Activated naive CD4-positive, alpha-beta T cell treated with anti-CD3 and anti-CD28 coated beads for 36 hours (primary cell): ENCODE data around the gene TENM4. TPM values are rescaled to one million over a fixed set of nuclear protein-coding genes. Genes with fewer than 3 reads are reported as not detected.
"Not testable (repeated sequence)": the region's sequence is repeated elsewhere in the genome, so short reads cannot be mapped to it uniquely, and the experiment has no call there.

ENCODE experiments used
- CTCF ChIA-PET: fragments of 350-600 bp; sonication (Branson Sonifier 250); formaldehyde crosslinking; loops from one replicate; lab custom pipeline; 2021; ENCODE audit warnings: antibody characterized with exemption; lab: Charles Lee
- DNase-seq: peaks from one replicate; pipeline ENCODE4 v3.0.0-alpha.2; 2020
- H3K27ac Mint-ChIP-seq: one replicate; pipeline ENCODE4 v1.8.0; 2021; ENCODE audit warnings: mild to moderate bottlenecking, mixed read lengths
- H3K27me3 Mint-ChIP-seq: one replicate; pipeline ENCODE4 v1.8.0; 2021; ENCODE audit warnings: low read depth, mixed read lengths
- H3K36me3 Mint-ChIP-seq: one replicate; pipeline ENCODE4 v1.8.0; 2021; ENCODE audit warnings: low read depth, mixed read lengths
- H3K4me1 Mint-ChIP-seq: one replicate; pipeline ENCODE4 v1.8.0; 2021; ENCODE audit warnings: low read depth, mixed read lengths
- H3K4me3 Mint-ChIP-seq: one replicate; pipeline ENCODE4 v1.8.0; 2021; ENCODE audit warnings: mild to moderate bottlenecking, moderate library complexity, mixed read lengths
- H3K9me3 Mint-ChIP-seq: one replicate; pipeline ENCODE4 v1.8.0; 2021; ENCODE audit warnings: mixed read lengths
- intact Hi-C: fragments of 100-400 bp; cut with micrococcal nuclease; formaldehyde crosslinking; loops from one replicate; pipeline ENCODE4 v1.15.1; 2023
- total RNA-seq, 2 experiments: library from RNA; stranded (reverse); gene quantifications; one replicate each; pipeline ENCODE4 v1.2.3, GENCODE V29; 2021

The TENM4 gene
- total RNA-seq, 2 experiments from 2014 or later = not detected

- H3K4me1 Mint-ChIP-seq, CTCF ChIA-PET, DNase-seq, H3K27me3 Mint-ChIP-seq, intact Hi-C loops, H3K36me3 Mint-ChIP-seq, H3K27ac Mint-ChIP-seq, H3K4me3 Mint-ChIP-seq, H3K9me3 Mint-ChIP-seq: not testable (repeated sequence)
Observed at GRCh38 chr11:78827291-78827690, 613.5 kb downstream of the TENM4 start.

GRCh38 chr11:78825591-78826020, 615.2 kb downstream of the TENM4 start:
- H3K27me3 Mint-ChIP-seq = peaks cover 2% of the 10 kb centered on the region
- no peak overlapping the region for H3K4me3 Mint-ChIP-seq
- no peaks in the 10 kb centered on the region for H3K36me3 Mint-ChIP-seq
- no peak for DNase-seq
- CTCF ChIA-PET = interaction anchor here (0.6 kb wide), 1 partner anchor 228 kb away, joined by 3 read pairs; no protein-coding TSS in a partner anchor
- H3K4me1 Mint-ChIP-seq = no peaks in the 10 kb centered on the region
- H3K27ac Mint-ChIP-seq = no peak overlapping the region
- intact Hi-C loops = no loop called here
- H3K9me3 Mint-ChIP-seq = no peaks in the 10 kb centered on the region

- intact Hi-C loops = no loop called here
Observed at GRCh38 chr11:78823588-78823987, 617.2 kb downstream of the TENM4 start.

GRCh38 chr11:78822931-78823423, 617.9 kb downstream of the TENM4 start:
- Mint-ChIP-seq H3K4me1 (no peaks in the 10 kb centered on the region), H3K27ac (no peak overlapping the region), H3K9me3 (no peaks in the 10 kb centered on the region), H3K4me3 (no peak overlapping the region), H3K27me3 (peaks cover 2% of the 10 kb centered on the region), H3K36me3 (no peaks in the 10 kb centered on the region)
- CTCF ChIA-PET = no interaction called here
- no peak for DNase-seq
- intact Hi-C loops = no loop called here

More at GRCh38 chr11:78823588-78823987, 617.2 kb downstream of the TENM4 start:
- no peak overlapping the region for H3K4me3 Mint-ChIP-seq
- H3K9me3 Mint-ChIP-seq = no peaks in the 10 kb centered on the region
- H3K4me1 Mint-ChIP-seq = no peaks in the 10 kb centered on the region
- H3K36me3 Mint-ChIP-seq = no peaks in the 10 kb centered on the region
- CTCF ChIA-PET = no interaction called here
- no peak overlapping the region for H3K27ac Mint-ChIP-seq
- DNase-seq = no peak
- H3K27me3 Mint-ChIP-seq = peaks cover 2% of the 10 kb centered on the region

- no peak overlapping the region for H3K27ac Mint-ChIP-seq
- intact Hi-C loops = no loop called here
- no peak for DNase-seq
- H3K4me3 Mint-ChIP-seq = no peak overlapping the region
- no peaks in the 10 kb centered on the region for H3K4me1 Mint-ChIP-seq
- H3K36me3 Mint-ChIP-seq = no peaks in the 10 kb centered on the region
- no peaks in the 10 kb centered on the region for H3K9me3 Mint-ChIP-seq
- peaks cover 2% of the 10 kb centered on the region for H3K27me3 Mint-ChIP-seq
- CTCF ChIA-PET = interaction anchor here (1.1 kb wide), 1 partner anchor 22 kb away, joined by 3 read pairs; no protein-coding TSS in a partner anchor
Observed at GRCh38 chr11:78821371-78822306, 619.2 kb downstream of the TENM4 start.

- Mint-ChIP-seq H3K36me3 (no peaks in the 10 kb centered on the region), H3K4me1 (no peaks in the 10 kb centered on the region), H3K9me3 (no peaks in the 10 kb centered on the region), H3K4me3 (no peak overlapping the region), H3K27me3 (peaks cover 2% of the 10 kb centered on the region), H3K27ac (no peak overlapping the region)
- CTCF ChIA-PET = interaction anchor here (1.1 to 1.9 kb wide), 2 partner anchors 21 to 175 kb away, joined by 3 to 7 read pairs; no protein-coding TSS in a partner anchor
- intact Hi-C loops = no loop called here
- DNase-seq = no peak
Observed at GRCh38 chr11:78820741-78821140, 620.1 kb downstream of the TENM4 start.

- intact Hi-C loops = no loop called here
- CTCF ChIA-PET = interaction anchor here (1.1 kb wide), 1 partner anchor 12 kb away, joined by 3 read pairs; no protein-coding TSS in a partner anchor
- no peaks in the 10 kb centered on the region for H3K9me3 Mint-ChIP-seq
- H3K4me3 Mint-ChIP-seq = no peak overlapping the region
- no peaks in the 10 kb centered on the region for H3K36me3 Mint-ChIP-seq
- H3K27ac Mint-ChIP-seq = no peak overlapping the region
- H3K4me1 Mint-ChIP-seq = no peaks in the 10 kb centered on the region
- DNase-seq = no peak
- H3K27me3 Mint-ChIP-seq = no peaks in the 10 kb centered on the region
Observed at GRCh38 chr11:78818201-78818600, 622.6 kb downstream of the TENM4 start.

GRCh38 chr11:78815831-78816230, 625.0 kb downstream of the TENM4 start:
- CTCF ChIA-PET = interaction anchor here (0.7 kb wide), 1 partner anchor 169 kb away, joined by 3 read pairs; no protein-coding TSS in a partner anchor
- H3K4me3 Mint-ChIP-seq = no peak overlapping the region
- H3K9me3 Mint-ChIP-seq = no peaks in the 10 kb centered on the region
- no peaks in the 10 kb centered on the region for H3K4me1 Mint-ChIP-seq
- intact Hi-C loops = no loop called here
- no peak for DNase-seq
- no peaks in the 10 kb centered on the region for H3K27me3 Mint-ChIP-seq
- no peaks in the 10 kb centered on the region for H3K36me3 Mint-ChIP-seq
- no peak overlapping the region for H3K27ac Mint-ChIP-seq

GRCh38 chr11:78812513-78813293, 628.1 kb downstream of the TENM4 start:
- no peaks in the 10 kb centered on the region for H3K9me3 Mint-ChIP-seq
- H3K4me1 Mint-ChIP-seq = no peaks in the 10 kb centered on the region
- intact Hi-C loops = no loop called here
- CTCF ChIA-PET = no interaction called here
- DNase-seq = no peak
- H3K27ac Mint-ChIP-seq = no peak overlapping the region
- no peak overlapping the region for H3K4me3 Mint-ChIP-seq
- H3K27me3 Mint-ChIP-seq = peaks cover 2% of the 10 kb centered on the region
- H3K36me3 Mint-ChIP-seq = no peaks in the 10 kb centered on the region

- no peaks in the 10 kb centered on the region for H3K36me3 Mint-ChIP-seq
- peaks cover 8% of the 10 kb centered on the region for H3K27me3 Mint-ChIP-seq
- H3K27ac Mint-ChIP-seq = no peak overlapping the region
- no peaks in the 10 kb centered on the region for H3K9me3 Mint-ChIP-seq
- no peaks in the 10 kb centered on the region for H3K4me1 Mint-ChIP-seq
- H3K4me3 Mint-ChIP-seq = no peak overlapping the region
- CTCF ChIA-PET = interaction anchor here (1.0 to 1.4 kb wide), 2 partner anchors 11 to 13 kb away, joined by 3 to 4 read pairs; no protein-coding TSS in a partner anchor
- no peak for DNase-seq
- intact Hi-C loops = no loop called here
Observed at GRCh38 chr11:78810559-78811009, 630.2 kb downstream of the TENM4 start.

- intact Hi-C loops = no loop called here
- Mint-ChIP-seq H3K4me3 (no peak overlapping the region), H3K36me3 (no peaks in the 10 kb centered on the region), H3K9me3 (no peaks in the 10 kb centered on the region), H3K27ac (no peak overlapping the region), H3K4me1 (no peaks in the 10 kb centered on the region), H3K27me3 (peaks cover 8% of the 10 kb centered on the region)
- CTCF ChIA-PET = interaction anchor here (1.0 to 1.4 kb wide), 2 partner anchors 11 to 12 kb away, joined by 3 to 4 read pairs; no protein-coding TSS in a partner anchor
- DNase-seq = no peak
Observed at GRCh38 chr11:78809931-78810541, 630.8 kb downstream of the TENM4 start.
